Activated naive CD4-positive, alpha-beta T cell treated with anti-CD3 and anti-CD28 coated beads, Interleukin-2, amount 10 ng/mL, durations not matched to agents 7 days and 5 days (primary cell): ENCODE measurements around the gene AUTS2.

Source experiments
- CTCF ChIA-PET: fragments of 350-600 bp; sonication (Branson Sonifier 250); formaldehyde crosslinking; loops from one replicate; lab custom pipeline; 2021; ENCODE audit warnings: antibody characterized with exemption; lab: Charles Lee
- DNase-seq: peaks from one replicate; pipeline ENCODE4 v3.0.0-alpha.2; 2020
- H3K27ac Mint-ChIP-seq: one replicate; pipeline ENCODE4 v1.8.0; 2021; ENCODE audit warnings: mild to moderate bottlenecking, moderate library complexity, mixed read lengths
- H3K27me3 Mint-ChIP-seq: one replicate; pipeline ENCODE4 v1.8.0; 2021; ENCODE audit warnings: mild to moderate bottlenecking, mixed read lengths
- H3K36me3 Mint-ChIP-seq: one replicate; pipeline ENCODE4 v1.8.0; 2021; ENCODE audit warnings: mixed read lengths
- H3K4me1 Mint-ChIP-seq: one replicate; pipeline ENCODE4 v1.8.0; 2021; ENCODE audit warnings: mixed read lengths
- H3K4me3 Mint-ChIP-seq: one replicate; pipeline ENCODE4 v1.8.0; 2021; ENCODE audit warnings: mild to moderate bottlenecking, moderate library complexity, mixed read lengths
- H3K9me3 Mint-ChIP-seq: one replicate; pipeline ENCODE4 v1.8.0; 2021; ENCODE audit warnings: mixed read lengths

Gene AUTS2

GRCh38 chr7:70104243-70104642 lies 506.0 kb downstream of the AUTS2 start:
- H3K36me3 Mint-ChIP-seq = no peaks in the 10 kb centered on the region
- H3K4me3 Mint-ChIP-seq = no peak overlapping the region
- H3K27ac Mint-ChIP-seq = no peak overlapping the region
- no peaks in the 10 kb centered on the region for H3K4me1 Mint-ChIP-seq
- H3K27me3 Mint-ChIP-seq = no peaks in the 10 kb centered on the region
- CTCF ChIA-PET = no interaction called here
- DNase-seq = no peak
- no peaks in the 10 kb centered on the region for H3K9me3 Mint-ChIP-seq

- CTCF ChIA-PET = no interaction called here
- no peaks in the 10 kb centered on the region for H3K9me3 Mint-ChIP-seq
- no peak overlapping the region for H3K27ac Mint-ChIP-seq
- DNase-seq = no peak
- H3K4me3 Mint-ChIP-seq = no peak overlapping the region
- H3K4me1 Mint-ChIP-seq = no peaks in the 10 kb centered on the region
- no peaks in the 10 kb centered on the region for H3K27me3 Mint-ChIP-seq
- H3K36me3 Mint-ChIP-seq = no peaks in the 10 kb centered on the region
Measured at GRCh38 chr7:70113078-70113477, 514.8 kb downstream of the AUTS2 start.

GRCh38 chr7:70113536-70113935 lies 515.3 kb downstream of the AUTS2 start:
- no peak overlapping the region for H3K4me3 Mint-ChIP-seq
- CTCF ChIA-PET = no interaction called here
- no peaks in the 10 kb centered on the region for H3K4me1 Mint-ChIP-seq
- H3K27me3 Mint-ChIP-seq = no peaks in the 10 kb centered on the region
- no peak for DNase-seq
- H3K9me3 Mint-ChIP-seq = no peaks in the 10 kb centered on the region
- H3K27ac Mint-ChIP-seq = no peak overlapping the region
- H3K36me3 Mint-ChIP-seq = no peaks in the 10 kb centered on the region

GRCh38 chr7:70114806-70115205 lies 516.5 kb downstream of the AUTS2 start:
- H3K9me3 Mint-ChIP-seq = no peaks in the 10 kb centered on the region
- CTCF ChIA-PET = no interaction called here
- no peak for DNase-seq
- H3K4me1 Mint-ChIP-seq = no peaks in the 10 kb centered on the region
- H3K27me3 Mint-ChIP-seq = no peaks in the 10 kb centered on the region
- H3K4me3 Mint-ChIP-seq = no peak overlapping the region
- H3K36me3 Mint-ChIP-seq = no peaks in the 10 kb centered on the region
- H3K27ac Mint-ChIP-seq = no peak overlapping the region

GRCh38 chr7:70116244-70116643 lies 518.0 kb downstream of the AUTS2 start:
- H3K36me3 Mint-ChIP-seq = no peaks in the 10 kb centered on the region
- no peak overlapping the region for H3K4me3 Mint-ChIP-seq
- H3K27ac Mint-ChIP-seq = no peak overlapping the region
- no peaks in the 10 kb centered on the region for H3K27me3 Mint-ChIP-seq
- DNase-seq = no peak
- peaks cover 6% of the 10 kb centered on the region for H3K9me3 Mint-ChIP-seq
- CTCF ChIA-PET = interaction anchor here (0.7 kb wide), 1 partner anchor 19 kb away, joined by 4 read pairs; no protein-coding TSS in a partner anchor
- H3K4me1 Mint-ChIP-seq = no peaks in the 10 kb centered on the region

- Mint-ChIP-seq H3K9me3 (peaks cover 6% of the 10 kb centered on the region), H3K4me3 (no peak overlapping the region), H3K27me3 (no peaks in the 10 kb centered on the region), H3K36me3 (no peaks in the 10 kb centered on the region), H3K4me1 (no peaks in the 10 kb centered on the region), H3K27ac (no peak overlapping the region)
- no peak for DNase-seq
- CTCF ChIA-PET = interaction anchor here (0.7 kb wide), 1 partner anchor 18 kb away, joined by 4 read pairs; no protein-coding TSS in a partner anchor
Measured at GRCh38 chr7:70116867-70117266, 518.6 kb downstream of the AUTS2 start.

- Mint-ChIP-seq H3K27ac (no peak overlapping the region), H3K9me3 (peaks cover 19% of the 10 kb centered on the region), H3K36me3 (no peaks in the 10 kb centered on the region), H3K4me3 (no peak overlapping the region), H3K27me3 (no peaks in the 10 kb centered on the region), H3K4me1 (no peaks in the 10 kb centered on the region)
- CTCF ChIA-PET = interaction anchor here (0.8 kb wide), 1 partner anchor 9 kb away, joined by 3 read pairs; no protein-coding TSS in a partner anchor
- DNase-seq = no peak
Measured at GRCh38 chr7:70120851-70121250, 522.6 kb downstream of the AUTS2 start.

GRCh38 chr7:70131817-70132216 lies 533.5 kb downstream of the AUTS2 start:
- no peaks in the 10 kb centered on the region for H3K27me3 Mint-ChIP-seq
- no peak overlapping the region for H3K4me3 Mint-ChIP-seq
- H3K27ac Mint-ChIP-seq = no peak overlapping the region
- H3K9me3 Mint-ChIP-seq = no peaks in the 10 kb centered on the region
- no peaks in the 10 kb centered on the region for H3K4me1 Mint-ChIP-seq
- no peaks in the 10 kb centered on the region for H3K36me3 Mint-ChIP-seq
- DNase-seq = no peak
- CTCF ChIA-PET = no interaction called here

GRCh38 chr7:70132226-70132851 lies 534.1 kb downstream of the AUTS2 start:
- H3K9me3 Mint-ChIP-seq = no peaks in the 10 kb centered on the region
- no peaks in the 10 kb centered on the region for H3K27me3 Mint-ChIP-seq
- no peak overlapping the region for H3K4me3 Mint-ChIP-seq
- no peaks in the 10 kb centered on the region for H3K36me3 Mint-ChIP-seq
- DNase-seq = no peak
- H3K27ac Mint-ChIP-seq = no peak overlapping the region
- CTCF ChIA-PET = no interaction called here
- no peaks in the 10 kb centered on the region for H3K4me1 Mint-ChIP-seq

- no peaks in the 10 kb centered on the region for H3K36me3 Mint-ChIP-seq
- no peak overlapping the region for H3K27ac Mint-ChIP-seq
- H3K27me3 Mint-ChIP-seq = no peaks in the 10 kb centered on the region
- H3K4me1 Mint-ChIP-seq = no peaks in the 10 kb centered on the region
- no peaks in the 10 kb centered on the region for H3K9me3 Mint-ChIP-seq
- DNase-seq = no peak
- CTCF ChIA-PET = no interaction called here
- H3K4me3 Mint-ChIP-seq = no peak overlapping the region
Measured at GRCh38 chr7:70132852-70133690, 534.8 kb downstream of the AUTS2 start.

GRCh38 chr7:70134029-70134770 lies 535.9 kb downstream of the AUTS2 start:
- Mint-ChIP-seq H3K9me3 (no peaks in the 10 kb centered on the region), H3K27ac (no peak overlapping the region), H3K27me3 (no peaks in the 10 kb centered on the region), H3K4me1 (no peaks in the 10 kb centered on the region), H3K4me3 (no peak overlapping the region), H3K36me3 (no peaks in the 10 kb centered on the region)
- no peak for DNase-seq
- CTCF ChIA-PET = no interaction called here

- Mint-ChIP-seq H3K36me3 (no peaks in the 10 kb centered on the region), H3K4me3 (no peak overlapping the region), H3K27ac (no peak overlapping the region), H3K4me1 (no peaks in the 10 kb centered on the region), H3K27me3 (no peaks in the 10 kb centered on the region), H3K9me3 (no peaks in the 10 kb centered on the region)
- no peak for DNase-seq
- CTCF ChIA-PET = interaction anchor here (0.7 kb wide), 1 partner anchor 1598 kb away, joined by 4 read pairs; no protein-coding TSS in a partner anchor
Measured at GRCh38 chr7:70135656-70136055, 537.4 kb downstream of the AUTS2 start.

- H3K4me3 Mint-ChIP-seq = no peak overlapping the region
- H3K36me3 Mint-ChIP-seq = no peaks in the 10 kb centered on the region
- H3K9me3 Mint-ChIP-seq = no peaks in the 10 kb centered on the region
- H3K27me3 Mint-ChIP-seq = no peaks in the 10 kb centered on the region
- H3K27ac Mint-ChIP-seq = no peak overlapping the region
- no peaks in the 10 kb centered on the region for H3K4me1 Mint-ChIP-seq
- no peak for DNase-seq
- CTCF ChIA-PET = no interaction called here
Measured at GRCh38 chr7:70137126-70137525, 538.9 kb downstream of the AUTS2 start.

- Mint-ChIP-seq H3K9me3 (no peaks in the 10 kb centered on the region), H3K36me3 (no peaks in the 10 kb centered on the region), H3K27me3 (no peaks in the 10 kb centered on the region), H3K27ac (no peak overlapping the region), H3K4me3 (no peak overlapping the region), H3K4me1 (no peaks in the 10 kb centered on the region)
- DNase-seq = no peak
- CTCF ChIA-PET = no interaction called here
Measured at GRCh38 chr7:70142247-70142932, 544.1 kb downstream of the AUTS2 start.
